Immature natural killer cell (primary cell): ENCODE data around the gene NOX4. TPM values are rescaled to one million over a fixed set of nuclear protein-coding genes. Genes with fewer than 3 reads are reported as not detected.
"Not testable (repeated sequence)": the region's sequence is repeated elsewhere in the genome, so short reads cannot be mapped to it uniquely, and the experiment has no call there.

Experiments used
- DNase-seq, 3 donors: peaks; one replicate each; pipeline ENCODE4 v3.0.0; 2022; ENCODE audit warnings: mixed read lengths in 1 of 3
- H3K27ac Mint-ChIP-seq, 6 donors: one replicate each; pipeline ENCODE4 v1.8.0; 2020; ENCODE audit warnings: mixed read lengths in 6 of 6, mild to moderate bottlenecking in 5 of 6, inconsistent platforms in 4 of 6, moderate library complexity in 3 of 6
- H3K27me3 Mint-ChIP-seq, 3 donors: one replicate each; pipeline ENCODE4 v1.8.0; 2020 to 2021; ENCODE audit warnings: low read depth in 3 of 3, mild to moderate bottlenecking in 3 of 3, mixed read lengths in 3 of 3, moderate library complexity in 3 of 3, inconsistent platforms in 1 of 3
- H3K36me3 Mint-ChIP-seq, 3 donors: one replicate each; pipeline ENCODE4 v1.8.0; 2020; ENCODE audit warnings: mixed read lengths in 3 of 3, inconsistent platforms in 2 of 3, mild to moderate bottlenecking in 2 of 3
- H3K4me1 Mint-ChIP-seq, 2 donors: one replicate each; pipeline ENCODE4 v1.8.0; 2020; ENCODE audit warnings: inconsistent platforms in 2 of 2, mild to moderate bottlenecking in 2 of 2, mixed read lengths in 2 of 2, moderate library complexity in 1 of 2
- H3K4me3 Mint-ChIP-seq, 5 donors: one replicate each; pipeline ENCODE4 v1.8.0; 2020; ENCODE audit warnings: mild to moderate bottlenecking in 5 of 5, mixed read lengths in 5 of 5, inconsistent platforms in 3 of 5, moderate library complexity in 3 of 5
- H3K9me3 Mint-ChIP-seq, 6 donors: one replicate each; pipeline ENCODE4 v1.8.0; 2020; ENCODE audit warnings: mild to moderate bottlenecking in 6 of 6, mixed read lengths in 6 of 6, inconsistent platforms in 4 of 6, moderate library complexity in 3 of 6
- polyA plus RNA-seq, 3 donors: library from polyadenylated mRNA; unstranded; fragments of 300-500 nt; fragmentation: Illumina TruSeq; gene quantifications; one replicate each; pipeline ENCODE4 v1.2.3, GENCODE V29; 2021

The NOX4 gene
- polyA plus RNA-seq, 3 donors from 2014 or later: not detected

GRCh38 chr11:89346601-89347000 is 144.6 kb downstream of the NOX4 start:
- Mint-ChIP-seq H3K36me3 (no peaks in the 10 kb centered on the region), H3K27me3 (peaks cover 0 to 2% (median 0%) of the 10 kb centered on the region in 3 donors), H3K4me3 (no peak overlapping the region), H3K4me1 (no peaks in the 10 kb centered on the region), H3K9me3 (peaks cover 3 to 25% (median 6%) of the 10 kb centered on the region in 6 donors), H3K27ac (no peak overlapping the region)
- DNase-seq: no peak

GRCh38 chr11:89342880-89343572 is 148.1 kb downstream of the NOX4 start:
- not testable (repeated sequence) for DNase-seq, H3K27ac Mint-ChIP-seq

GRCh38 chr11:89340450-89340849 is 150.7 kb downstream of the NOX4 start:
- DNase-seq, H3K4me3 Mint-ChIP-seq: not testable (repeated sequence)

More at GRCh38 chr11:89342880-89343572, 148.1 kb downstream of the NOX4 start:
- peaks cover 3 to 27% (median 6%) of the 10 kb centered on the region in 6 donors for H3K9me3 Mint-ChIP-seq
- not testable (repeated sequence) for H3K27me3 Mint-ChIP-seq, H3K36me3 Mint-ChIP-seq, H3K4me3 Mint-ChIP-seq, H3K4me1 Mint-ChIP-seq

GRCh38 chr11:89338073-89338472 is 153.1 kb downstream of the NOX4 start:
- not testable (repeated sequence) for H3K4me1 Mint-ChIP-seq, DNase-seq, H3K4me3 Mint-ChIP-seq, H3K27me3 Mint-ChIP-seq, H3K27ac Mint-ChIP-seq, H3K36me3 Mint-ChIP-seq
- peaks cover 0 to 28% (median 5%) of the 10 kb centered on the region in 6 donors for H3K9me3 Mint-ChIP-seq

More at GRCh38 chr11:89340450-89340849, 150.7 kb downstream of the NOX4 start:
- not testable (repeated sequence) for H3K36me3 Mint-ChIP-seq, H3K27me3 Mint-ChIP-seq, H3K4me1 Mint-ChIP-seq, H3K27ac Mint-ChIP-seq
- peaks cover 0 to 22% (median 5%) of the 10 kb centered on the region in 6 donors for H3K9me3 Mint-ChIP-seq

GRCh38 chr11:89337100-89337650 is 154.0 kb downstream of the NOX4 start:
- H3K9me3 Mint-ChIP-seq: peaks cover 0 to 24% (median 4%) of the 10 kb centered on the region in 6 donors
- not testable (repeated sequence) for H3K4me3 Mint-ChIP-seq, H3K4me1 Mint-ChIP-seq, H3K27ac Mint-ChIP-seq, DNase-seq, H3K27me3 Mint-ChIP-seq, H3K36me3 Mint-ChIP-seq

GRCh38 chr11:89333704-89334103 is 157.5 kb downstream of the NOX4 start:
- H3K9me3 Mint-ChIP-seq: peaks cover 0 to 23% (median 4%) of the 10 kb centered on the region in 6 donors
- not testable (repeated sequence) for H3K4me3 Mint-ChIP-seq

GRCh38 chr11:89331940-89332339 is 159.2 kb downstream of the NOX4 start:
- H3K4me1 Mint-ChIP-seq, H3K4me3 Mint-ChIP-seq, H3K27ac Mint-ChIP-seq, H3K36me3 Mint-ChIP-seq, H3K27me3 Mint-ChIP-seq, DNase-seq: not testable (repeated sequence)
- H3K9me3 Mint-ChIP-seq: peaks cover 0 to 18% (median 6%) of the 10 kb centered on the region in 6 donors

More at GRCh38 chr11:89333704-89334103, 157.5 kb downstream of the NOX4 start:
- not testable (repeated sequence) for H3K4me1 Mint-ChIP-seq, H3K27me3 Mint-ChIP-seq, DNase-seq, H3K27ac Mint-ChIP-seq, H3K36me3 Mint-ChIP-seq

- no peaks in the 10 kb centered on the region for H3K27me3 Mint-ChIP-seq
- H3K4me1 Mint-ChIP-seq: no peaks in the 10 kb centered on the region
- peaks cover 0 to 18% (median 7%) of the 10 kb centered on the region in 6 donors for H3K9me3 Mint-ChIP-seq
- H3K4me3 Mint-ChIP-seq: no peak overlapping the region
- no peaks in the 10 kb centered on the region for H3K36me3 Mint-ChIP-seq
- H3K27ac Mint-ChIP-seq: no peak overlapping the region
- DNase-seq: no peak
These were observed 163.3 kb downstream of the NOX4 start for GRCh38 chr11:89327885-89328284.

- Mint-ChIP-seq H3K4me1 (no peaks in the 10 kb centered on the region), H3K27me3 (peaks cover 0 to 1% (median 0%) of the 10 kb centered on the region in 3 donors), H3K36me3 (peaks cover 0 to 5% (median 0%) of the 10 kb centered on the region in 3 donors)
These were observed 169.8 kb downstream of the NOX4 start for GRCh38 chr11:89321401-89321800.

GRCh38 chr11:89310607-89311006 is 180.6 kb downstream of the NOX4 start:
- H3K4me3 Mint-ChIP-seq, DNase-seq, H3K27ac Mint-ChIP-seq, H3K36me3 Mint-ChIP-seq, H3K4me1 Mint-ChIP-seq, H3K27me3 Mint-ChIP-seq: not testable (repeated sequence)
- H3K9me3 Mint-ChIP-seq: peaks cover 0 to 18% (median 1%) of the 10 kb centered on the region in 6 donors

More at GRCh38 chr11:89321401-89321800, 169.8 kb downstream of the NOX4 start:
- DNase-seq: no peak
- Mint-ChIP-seq H3K9me3 (peaks cover 2 to 21% (median 11%) of the 10 kb centered on the region in 6 donors), H3K27ac (no peak overlapping the region), H3K4me3 (no peak overlapping the region)

GRCh38 chr11:89309321-89309985 is 181.7 kb downstream of the NOX4 start:
- not testable (repeated sequence) for H3K27ac Mint-ChIP-seq, DNase-seq, H3K4me3 Mint-ChIP-seq, H3K27me3 Mint-ChIP-seq, H3K4me1 Mint-ChIP-seq, H3K36me3 Mint-ChIP-seq
- peaks cover 0 to 20% (median 1%) of the 10 kb centered on the region in 6 donors for H3K9me3 Mint-ChIP-seq

GRCh38 chr11:89308272-89308671 is 182.9 kb downstream of the NOX4 start:
- H3K27ac Mint-ChIP-seq, DNase-seq, H3K4me3 Mint-ChIP-seq, H3K4me1 Mint-ChIP-seq, H3K36me3 Mint-ChIP-seq, H3K27me3 Mint-ChIP-seq: not testable (repeated sequence)
- H3K9me3 Mint-ChIP-seq: peaks cover 0 to 20% (median 2%) of the 10 kb centered on the region in 6 donors

- H3K4me1 Mint-ChIP-seq, H3K27ac Mint-ChIP-seq, H3K36me3 Mint-ChIP-seq, DNase-seq, H3K27me3 Mint-ChIP-seq, H3K4me3 Mint-ChIP-seq: not testable (repeated sequence)
- H3K9me3 Mint-ChIP-seq: peaks cover 0 to 38% (median 7%) of the 10 kb centered on the region in 6 donors
These were observed 188.1 kb downstream of the NOX4 start for GRCh38 chr11:89303029-89303428.

- DNase-seq, H3K4me1 Mint-ChIP-seq, H3K36me3 Mint-ChIP-seq, H3K27me3 Mint-ChIP-seq, H3K4me3 Mint-ChIP-seq, H3K27ac Mint-ChIP-seq: not testable (repeated sequence)
- H3K9me3 Mint-ChIP-seq: peaks cover under 1 to 18% (median 5%) of the 10 kb centered on the region in 6 donors
These were observed 196.2 kb downstream of the NOX4 start for GRCh38 chr11:89295023-89295422.
